OCI-LY7 (cell line): Measurements from ENCODE around the gene THRAP3. TPM values are rescaled to one million over a fixed set of nuclear protein-coding genes. Genes with fewer than 3 reads are reported as not detected.

ENCODE experiments used
- BruUV-seq: library from RNA; stranded (reverse); fragments of 400-500 nt; replicated peaks from 2 replicates; lab custom pipeline; 2021; lab: Mats Ljungman, UMichigan
- CTCF ChIA-PET: fragments of 300-600 bp; sonication (Branson Sonifier 250); formaldehyde crosslinking; loops from one replicate; lab custom pipeline; 2022; ENCODE audit warnings: antibody characterized with exemption; ENCODE audit not compliant: unreplicated experiment; lab: Charles Lee
- POLR2A ChIA-PET: fragments of 300-600 bp; sonication (Branson Sonifier 250); formaldehyde crosslinking; loops from one replicate; lab custom pipeline; 2022; ENCODE audit warnings: antibody characterized with exemption; lab: Charles Lee
- DNase-seq: peaks from one replicate; pipeline ENCODE4 v3.0.0-alpha.2; 2015; ENCODE audit warnings: low spot score
- H2AFZ ChIP-seq: fragments of 200-600 bp; sonication (generic), shearing (Covaris generic); 2 replicates; pipeline ENCODE4 v1.6.1; 2014; ENCODE audit warnings: mild to moderate bottlenecking, antibody characterized with exemption, low read length, moderate library complexity
- H3K27ac ChIP-seq: fragments of 200-600 bp; sonication (generic); 2 replicates; pipeline ENCODE4 v1.5.1; 2014; ENCODE audit warnings: mixed run types, low read depth, mild to moderate bottlenecking, moderate library complexity, low read length, inconsistent platforms; ENCODE audit not compliant: poor library complexity, severe bottlenecking
- H3K36me3 ChIP-seq: fragments of 200-600 bp; sonication (generic); 2 replicates; pipeline ENCODE4 v1.6.1; 2014; ENCODE audit warnings: mild to moderate bottlenecking, antibody characterized with exemption, low read length, moderate library complexity, mixed read lengths; ENCODE audit not compliant: insufficient read depth
- H3K4me1 ChIP-seq: fragments of 200-600 bp; sonication (generic); 2 replicates; pipeline ENCODE4 v1.5.1; 2014; ENCODE audit warnings: mild to moderate bottlenecking, low read length; ENCODE audit not compliant: insufficient read depth, poor library complexity, severe bottlenecking
- H3K4me2 ChIP-seq: fragments of 200-600 bp; sonication (generic); 2 replicates; pipeline ENCODE4 v1.6.1; 2014; ENCODE audit warnings: mild to moderate bottlenecking, low read length
- H3K4me3 ChIP-seq: fragments of 200-600 bp; sonication (generic); 2 replicates; pipeline ENCODE4 v1.5.1; 2014; ENCODE audit warnings: mild to moderate bottlenecking, low read depth, low read length; ENCODE audit not compliant: poor library complexity, severe bottlenecking
- H3K79me2 ChIP-seq: fragments of 200-600 bp; sonication (generic); 2 replicates; pipeline ENCODE4 v1.6.1; 2016; ENCODE audit warnings: low read depth, mild to moderate bottlenecking, low read length, moderate library complexity, mixed read lengths; ENCODE audit not compliant: insufficient read depth
- H3K9me2 ChIP-seq: fragments of 200-600 bp; sonication (generic); 2 replicates; pipeline ENCODE4 v1.6.1; 2016; ENCODE audit warnings: mild to moderate bottlenecking, low read length, mixed read lengths; ENCODE audit not compliant: insufficient read depth
- H3K9me3 ChIP-seq: fragments of 200-600 bp; sonication (generic); 2 replicates; pipeline ENCODE4 v1.6.1; 2014; ENCODE audit warnings: mild to moderate bottlenecking, mixed run types, low read length, mixed read lengths
- H4K20me1 ChIP-seq: fragments of 200-600 bp; sonication (generic); 2 replicates; pipeline ENCODE4 v1.6.1; 2014; ENCODE audit warnings: mild to moderate bottlenecking, antibody characterized with exemption, low read length, moderate library complexity, mixed read lengths; ENCODE audit not compliant: insufficient read depth
- EZH2phosphoT487 ChIP-seq: fragments of 200-600 bp; sonication (generic); IDR thresholded peaks from 2 replicates; pipeline ENCODE4 v1.6.1; 2018; ENCODE audit warnings: low read depth, borderline replicate concordance, mild to moderate bottlenecking, mixed run types, antibody characterized with exemption, low read length, moderate library complexity, mixed read lengths
- intact Hi-C: fragments of 100-400 bp; cut with micrococcal nuclease; formaldehyde crosslinking; loops from one replicate; pipeline ENCODE4 v1.10.0; 2022; ENCODE audit not compliant: unreplicated experiment
- total RNA-seq, 2 experiments: library from RNA; depleted of rRNA in 1 of 2; stranded (reverse); fragments of >200 nt in 1 of 2; shearing (Covaris generic) in 1 of 2; gene quantifications; 2 replicates each; pipeline ENCODE4 v1.2.3, GENCODE V29; 2014 to 2022
- TF ChIP-seq, protein P1 (sequence below): fragments of 200-600 bp; sonication (generic); conservative IDR thresholded peaks from 2 replicates; pipeline ENCODE4 v1.5.1; 2014; ENCODE audit warnings: mild to moderate bottlenecking, antibody characterized with exemption, low read length, moderate library complexity, mixed read lengths

Gene THRAP3
- total RNA-seq, 2 experiments from 2014 or later = 98.7 to 132 TPM

GRCh38 chr1:36339215-36339614 lies 115.0 kb downstream of the THRAP3 start:
- POLR2A ChIA-PET = no interaction called here
- Histone ChIP-seq H3K36me3 (peaks cover 15% of the 10 kb centered on the region; the same call in 1 of the 2 replicates), H3K9me3 (no peaks in the 10 kb centered on the region), H2AFZ (no peak overlapping the region), H4K20me1 (no peaks in the 10 kb centered on the region), H3K27ac (no peak overlapping the region), H3K9me2 (no peaks in the 10 kb centered on the region), H3K4me2 (no peak overlapping the region), H3K79me2 (no peaks in the 10 kb centered on the region), H3K4me3 (no peak overlapping the region), H3K4me1 (peaks cover 9% of the 10 kb centered on the region)
- DNase-seq = no peak
- BruUV-seq = no TSS peak
- TF ChIP-seq, protein P1, sequence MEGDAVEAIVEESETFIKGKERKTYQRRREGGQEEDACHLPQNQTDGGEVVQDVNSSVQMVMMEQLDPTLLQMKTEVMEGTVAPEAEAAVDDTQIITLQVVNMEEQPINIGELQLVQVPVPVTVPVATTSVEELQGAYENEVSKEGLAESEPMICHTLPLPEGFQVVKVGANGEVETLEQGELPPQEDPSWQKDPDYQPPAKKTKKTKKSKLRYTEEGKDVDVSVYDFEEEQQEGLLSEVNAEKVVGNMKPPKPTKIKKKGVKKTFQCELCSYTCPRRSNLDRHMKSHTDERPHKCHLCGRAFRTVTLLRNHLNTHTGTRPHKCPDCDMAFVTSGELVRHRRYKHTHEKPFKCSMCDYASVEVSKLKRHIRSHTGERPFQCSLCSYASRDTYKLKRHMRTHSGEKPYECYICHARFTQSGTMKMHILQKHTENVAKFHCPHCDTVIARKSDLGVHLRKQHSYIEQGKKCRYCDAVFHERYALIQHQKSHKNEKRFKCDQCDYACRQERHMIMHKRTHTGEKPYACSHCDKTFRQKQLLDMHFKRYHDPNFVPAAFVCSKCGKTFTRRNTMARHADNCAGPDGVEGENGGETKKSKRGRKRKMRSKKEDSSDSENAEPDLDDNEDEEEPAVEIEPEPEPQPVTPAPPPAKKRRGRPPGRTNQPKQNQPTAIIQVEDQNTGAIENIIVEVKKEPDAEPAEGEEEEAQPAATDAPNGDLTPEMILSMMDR = no peak
- TF ChIP-seq EZH2phosphoT487 = no peak
- intact Hi-C loops = no loop called here
- CTCF ChIA-PET = no interaction called here

DNA sequence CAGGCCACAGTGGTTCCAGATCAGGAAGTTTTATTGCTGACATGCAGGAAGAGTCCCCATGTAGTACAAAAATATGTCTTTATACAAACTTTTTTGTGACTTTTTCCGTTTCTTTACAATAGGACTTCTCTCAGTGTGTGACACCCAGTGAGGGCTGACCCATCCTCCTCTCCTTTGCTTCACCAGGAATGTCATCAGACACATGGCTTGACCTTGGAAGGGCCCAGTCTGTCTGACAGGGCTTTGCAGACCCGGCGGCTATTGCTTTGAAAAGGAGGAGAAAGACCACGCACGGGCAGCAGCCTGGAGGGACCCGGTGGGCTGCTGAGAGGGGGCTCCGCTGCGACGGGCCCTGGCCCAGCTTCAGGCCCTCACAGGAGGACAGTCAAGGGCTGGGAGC lies 115.4 kb downstream of the THRAP3 start:
- peaks cover 9% of the 10 kb centered on the region for H3K4me1 ChIP-seq
- intact Hi-C loops = no loop called here
- H3K9me3 ChIP-seq = no peaks in the 10 kb centered on the region
- H3K36me3 ChIP-seq = peaks cover 15% of the 10 kb centered on the region; the same call in 1 of the 2 replicates
- no peak overlapping the region for H3K27ac ChIP-seq
- H3K4me3 ChIP-seq = no peak overlapping the region
- ChIA-PET CTCF (no interaction called here), POLR2A (no interaction called here)
- no peaks in the 10 kb centered on the region for H3K79me2 ChIP-seq
- no peak overlapping the region for H2AFZ ChIP-seq
- H3K9me2 ChIP-seq = no peaks in the 10 kb centered on the region
- TF ChIP-seq, protein P1 = no peak
- no peak for TF ChIP-seq EZH2phosphoT487
- no peaks in the 10 kb centered on the region for H4K20me1 ChIP-seq
- BruUV-seq = TSS peak; percentile 83
- no peak for DNase-seq
- no peak overlapping the region for H3K4me2 ChIP-seq

GRCh38 chr1:36341626-36342320 lies 117.5 kb downstream of the THRAP3 start:
- H3K27ac ChIP-seq = no peak overlapping the region
- BruUV-seq = no TSS peak
- CTCF ChIA-PET = interaction anchor here (0.6 to 1.9 kb wide), 5 partner anchors 26 to 101 kb away, joined by 3 to 6 read pairs (median 3); no protein-coding TSS in a partner anchor

More at GRCh38 chr1:36341626-36342320, 117.5 kb downstream of the THRAP3 start:
- Histone ChIP-seq H3K9me2 (no peaks in the 10 kb centered on the region), H3K4me1 (peaks cover 9% of the 10 kb centered on the region), H4K20me1 (no peaks in the 10 kb centered on the region), H3K79me2 (no peaks in the 10 kb centered on the region), H2AFZ (no peak overlapping the region), H3K9me3 (no peaks in the 10 kb centered on the region), H3K4me3 (no peak overlapping the region), H3K36me3 (peaks cover 33% of the 10 kb centered on the region; the same call in 1 of the 2 replicates), H3K4me2 (no peak overlapping the region)
- no peak for DNase-seq
- intact Hi-C loops = loop anchor here (1.0 kb wide), 2 partner anchors 28 to 79 kb away; no protein-coding TSS in a partner anchor
- POLR2A ChIA-PET = no interaction called here
- TF ChIP-seq, protein P1 = no peak
- TF ChIP-seq EZH2phosphoT487 = no peak
